HG03575 (cell line): ENCODE data around the gene SCPEP1.

Experiments
- ATAC-seq: cut with Tn5 transposase; IDR thresholded peaks from one replicate; pipeline ENCODE4 v1.9.1; 2021; ENCODE audit not compliant: unreplicated experiment, insufficient number of reproducible peaks, low FRiP score; ENCODE audit errors: extremely low read depth

The SCPEP1 gene

DNA sequence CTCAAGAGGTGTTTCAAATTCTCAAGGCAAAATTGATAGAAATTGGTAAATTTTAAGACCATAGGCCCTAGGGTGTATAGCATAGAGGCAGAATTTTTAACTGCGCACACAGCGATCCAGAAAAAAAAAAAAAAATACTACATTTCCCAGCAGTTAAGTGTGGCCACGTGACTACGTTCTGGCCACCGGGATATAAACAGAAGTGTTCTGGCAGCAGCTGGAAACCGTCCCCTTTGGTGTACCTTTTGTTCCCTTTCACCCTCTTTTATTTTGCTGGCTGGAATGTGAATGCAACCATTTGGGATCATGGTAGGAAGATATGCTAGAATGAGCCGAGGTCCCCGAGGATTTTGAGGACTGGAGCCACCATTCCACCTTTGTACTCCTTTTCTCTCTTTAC, 54.4 kb downstream of the SCPEP1 start:
- no peak for ATAC-seq

DNA sequence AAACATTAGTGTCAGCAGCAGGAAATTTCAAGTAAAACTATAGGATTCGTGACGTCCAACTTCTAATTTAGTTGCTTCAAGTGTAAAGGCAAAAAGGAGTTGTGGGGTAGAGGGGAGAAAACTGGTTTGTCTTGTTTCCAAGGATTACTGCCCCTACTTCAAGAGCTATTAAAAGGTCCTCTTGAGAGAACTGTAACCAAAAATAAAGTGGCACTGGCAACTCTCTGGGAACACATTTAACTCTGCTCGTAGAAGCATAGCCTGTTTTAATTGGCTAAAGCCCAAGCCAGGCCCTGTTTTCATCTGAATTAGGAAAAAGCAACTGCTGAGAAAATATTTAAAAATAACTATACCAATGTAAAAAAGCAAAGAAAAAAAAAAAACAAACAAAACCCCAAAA, 55.4 kb downstream of the SCPEP1 start:
- ATAC-seq: no peak

DNA sequence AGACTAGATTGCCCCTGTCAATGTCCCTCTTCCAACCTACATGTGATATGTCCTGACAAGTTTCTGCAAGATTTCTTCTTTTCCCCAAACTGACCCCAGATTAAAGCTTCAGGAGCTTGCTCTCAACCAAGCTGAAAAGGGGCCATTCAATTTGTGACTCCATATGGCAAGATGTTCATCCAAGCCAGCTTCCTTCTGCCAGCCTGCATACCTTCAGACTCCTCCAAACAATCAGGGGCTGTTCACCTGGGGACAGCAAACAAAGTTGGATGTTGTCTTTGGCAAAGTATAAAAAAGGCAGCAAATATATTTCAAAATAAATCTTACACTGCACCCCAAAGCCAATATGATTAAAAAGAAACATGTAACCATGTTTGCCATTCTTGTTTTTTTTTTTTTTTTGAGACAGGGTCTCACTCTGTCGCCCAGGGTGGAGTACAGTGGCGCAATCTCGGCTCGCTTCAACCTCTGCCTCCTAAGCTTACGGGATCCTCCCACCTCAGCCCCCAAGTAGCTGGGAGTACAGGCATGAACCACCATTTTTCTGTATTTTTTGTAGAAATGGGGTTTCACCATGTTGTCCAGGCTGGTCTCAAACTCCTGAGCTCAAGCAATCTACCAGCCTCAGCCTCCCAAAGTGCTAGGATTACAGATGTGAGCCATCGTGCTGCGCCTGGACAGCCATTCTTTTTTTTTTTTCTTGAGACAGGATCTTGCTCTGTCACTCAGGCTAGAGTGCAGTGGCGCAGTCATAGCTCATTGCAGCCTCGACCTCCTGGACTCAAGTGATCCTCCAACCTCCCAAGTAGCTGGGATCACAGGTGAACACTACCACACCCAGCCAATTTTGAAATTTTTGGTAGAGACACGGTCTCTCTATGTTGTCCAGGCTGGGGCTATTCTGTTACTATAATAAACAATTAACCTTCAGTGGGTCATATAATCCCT, 57.1 kb downstream of the SCPEP1 start:
- no peak for ATAC-seq

DNA sequence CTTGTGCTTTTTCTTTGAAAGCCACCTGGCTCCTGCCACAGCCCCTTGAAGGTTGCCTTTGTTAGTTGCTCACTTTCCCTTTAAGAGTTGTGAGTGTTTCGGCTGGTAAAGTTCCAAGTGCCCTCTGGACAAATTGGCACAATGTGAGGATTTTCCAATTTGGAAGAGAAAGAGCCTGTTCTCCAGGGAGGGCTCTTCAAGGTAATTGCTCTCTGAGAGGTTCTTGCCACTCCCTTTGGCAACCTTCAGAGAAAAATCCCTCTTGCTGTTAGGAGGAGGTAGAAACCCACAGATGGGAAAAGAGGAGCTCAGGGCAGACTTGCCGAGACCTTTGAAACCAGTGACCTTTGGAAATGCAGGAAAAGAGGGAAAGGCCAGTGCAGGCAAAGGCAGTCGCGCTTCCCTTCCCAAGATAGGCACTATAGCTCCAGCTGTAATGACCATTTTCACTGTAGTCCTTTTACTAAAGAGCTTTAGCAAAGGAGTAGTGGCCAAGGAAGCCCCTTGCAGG, 58.1 kb downstream of the SCPEP1 start:
- ATAC-seq: no peak

DNA sequence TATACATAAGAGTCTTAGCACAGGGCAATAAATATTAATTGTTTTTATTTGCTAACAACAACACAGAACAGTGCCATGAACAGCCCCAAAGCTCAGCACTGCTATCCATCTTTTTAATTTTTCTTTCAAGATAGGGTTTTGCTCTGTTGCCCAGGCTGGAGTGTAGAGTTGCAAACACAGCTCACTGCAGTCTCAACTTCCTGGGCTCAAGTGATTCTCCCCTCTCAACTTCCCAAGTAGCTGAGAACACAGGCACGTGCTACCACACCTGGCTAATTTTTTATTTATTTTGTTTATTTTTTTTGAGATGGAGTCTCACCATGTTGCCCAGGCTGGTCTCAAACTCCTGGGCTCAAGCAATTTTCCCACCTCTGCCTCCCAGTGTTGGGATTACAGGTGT, 59.5 kb downstream of the SCPEP1 start:
- no peak for ATAC-seq

DNA sequence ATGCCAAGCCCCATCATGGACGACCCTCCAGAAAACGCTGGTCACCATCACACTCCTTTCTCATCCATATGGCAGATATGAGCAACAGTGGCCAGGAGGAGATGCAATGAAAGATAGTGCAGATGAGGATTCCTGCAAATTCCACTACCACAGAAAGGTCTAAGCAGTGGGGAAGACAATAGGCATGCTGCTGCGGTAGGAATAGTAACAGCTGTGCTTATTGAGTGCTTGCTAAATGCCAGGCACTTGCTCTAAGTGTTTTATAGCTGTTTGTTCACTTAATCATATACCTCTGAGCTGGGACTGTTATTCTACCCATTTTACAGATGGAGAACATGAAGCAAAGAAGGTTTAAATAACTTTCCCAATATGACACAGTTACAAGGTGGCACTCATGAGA, 60.6 kb downstream of the SCPEP1 start:
- no peak for ATAC-seq

DNA sequence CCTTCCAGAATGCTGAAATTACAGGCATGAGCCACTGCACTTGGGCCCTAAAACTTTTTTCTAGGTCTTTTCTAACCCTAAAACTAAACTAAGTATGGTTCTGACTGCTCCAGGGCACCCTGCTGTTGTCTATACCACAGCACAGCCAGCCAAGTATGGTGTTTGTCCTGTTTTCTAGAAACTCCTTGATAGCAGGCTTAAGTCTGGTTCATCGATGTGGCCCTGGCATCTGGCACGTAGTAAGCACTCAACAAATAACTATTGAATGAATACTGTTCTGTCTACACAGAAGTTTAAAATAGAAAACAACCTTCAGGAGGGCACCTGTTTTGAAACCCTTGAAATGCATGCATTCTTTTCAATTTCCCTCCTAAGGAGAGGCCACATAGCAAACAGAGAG, 62.6 kb downstream of the SCPEP1 start:
- ATAC-seq: no peak

DNA sequence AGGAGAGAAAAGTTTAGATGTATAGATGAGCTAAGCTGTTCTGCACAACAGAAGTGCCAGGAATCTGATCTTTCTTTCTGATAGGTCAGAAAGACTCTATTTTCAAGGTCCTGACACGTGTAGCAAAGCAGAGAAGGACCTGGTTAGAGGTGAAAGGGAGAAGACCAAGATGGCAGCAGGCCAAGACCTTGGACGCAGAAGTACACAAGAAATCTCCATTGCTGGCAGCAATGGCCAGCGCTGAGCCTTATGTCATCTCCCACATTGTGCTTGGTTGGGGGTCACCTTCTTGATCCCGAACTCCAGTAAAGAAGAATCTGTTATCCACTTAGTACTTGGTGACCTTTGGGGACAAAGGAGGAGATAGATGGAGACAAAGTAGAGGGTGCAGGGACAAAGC, 65.3 kb downstream of the SCPEP1 start:
- ATAC-seq: no peak

DNA sequence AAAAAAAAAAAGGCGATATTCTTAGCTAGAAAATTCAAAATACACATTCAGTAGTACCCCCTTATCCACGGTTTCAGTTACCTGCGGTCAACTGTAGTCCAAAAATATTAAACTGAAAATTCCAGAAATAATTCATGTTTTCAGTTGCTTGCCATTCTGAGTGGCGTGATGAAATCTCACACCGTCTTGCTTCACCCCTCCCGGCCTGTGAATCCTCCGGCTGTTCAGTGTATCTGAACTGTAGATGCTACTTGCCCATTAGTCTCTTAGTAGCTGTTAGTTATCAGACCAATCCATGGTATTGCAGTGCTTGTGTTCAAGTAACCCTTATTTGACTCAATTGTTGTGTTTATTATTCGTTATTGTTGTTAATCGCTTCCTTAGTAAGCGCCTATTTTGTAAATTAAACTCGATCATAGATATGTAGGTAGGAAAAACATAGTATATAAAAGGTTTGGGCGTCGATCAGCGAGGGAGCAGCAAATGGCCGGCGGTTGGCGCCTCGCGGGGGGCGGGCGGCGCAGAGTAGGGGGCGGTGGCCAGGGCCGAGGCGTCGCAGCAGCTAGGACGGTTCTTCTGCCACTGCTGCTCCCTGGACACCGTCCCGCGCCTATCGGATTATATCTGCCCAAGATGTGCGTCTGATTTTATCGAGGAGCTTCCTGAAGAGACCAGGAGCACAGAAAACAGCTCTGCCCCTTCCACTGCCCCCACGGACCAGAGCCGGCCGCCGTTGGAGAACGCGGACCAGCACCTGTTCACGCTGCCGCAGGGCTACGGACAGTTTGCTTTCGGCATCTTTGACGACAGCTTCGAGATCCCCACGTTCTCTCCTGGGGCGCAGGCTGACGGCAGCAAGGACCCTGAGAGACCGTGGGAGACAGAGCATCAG, 67.3 kb downstream of the SCPEP1 start:
- ATAC-seq: no peak

DNA sequence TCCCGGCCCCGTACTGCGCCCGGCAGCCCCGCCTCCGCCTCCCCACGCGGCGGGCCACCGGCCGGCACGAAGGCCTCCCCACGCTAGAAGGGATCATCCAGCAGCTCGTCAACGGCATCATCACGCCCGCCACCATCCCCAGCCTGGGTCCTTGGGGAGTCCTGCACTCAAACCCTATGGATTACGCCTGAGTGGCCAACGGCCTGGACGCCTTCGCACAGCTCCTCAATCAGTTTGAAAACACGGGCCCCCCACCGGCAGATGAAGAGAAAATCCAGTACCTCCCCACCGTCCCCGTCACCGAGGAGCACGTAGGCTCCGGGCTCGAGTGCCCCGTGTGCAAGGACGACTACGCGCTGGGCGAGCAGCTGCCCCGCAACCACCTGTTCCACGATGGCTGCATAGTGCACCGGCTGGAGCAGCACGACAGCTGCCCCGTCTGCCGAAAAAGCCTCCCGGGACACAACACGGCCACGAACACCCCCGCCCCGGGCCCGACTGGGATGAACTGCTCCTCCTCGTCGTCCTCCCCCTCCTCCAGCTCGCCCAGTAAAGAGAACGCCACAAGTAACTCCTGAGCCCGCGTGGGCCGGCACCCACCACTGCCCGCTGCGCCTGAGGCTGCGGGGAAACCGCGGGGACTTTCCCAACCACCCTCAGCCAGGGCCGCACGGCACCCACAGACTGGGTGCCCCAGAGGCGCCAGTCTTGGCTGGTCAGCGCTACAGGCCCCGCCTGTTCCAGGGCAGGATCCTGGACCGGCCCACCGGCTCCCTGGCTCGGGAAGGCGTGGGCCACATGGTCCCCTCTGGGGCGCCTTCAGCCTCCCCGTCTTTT, 68.2 kb downstream of the SCPEP1 start:
- ATAC-seq: no peak

DNA sequence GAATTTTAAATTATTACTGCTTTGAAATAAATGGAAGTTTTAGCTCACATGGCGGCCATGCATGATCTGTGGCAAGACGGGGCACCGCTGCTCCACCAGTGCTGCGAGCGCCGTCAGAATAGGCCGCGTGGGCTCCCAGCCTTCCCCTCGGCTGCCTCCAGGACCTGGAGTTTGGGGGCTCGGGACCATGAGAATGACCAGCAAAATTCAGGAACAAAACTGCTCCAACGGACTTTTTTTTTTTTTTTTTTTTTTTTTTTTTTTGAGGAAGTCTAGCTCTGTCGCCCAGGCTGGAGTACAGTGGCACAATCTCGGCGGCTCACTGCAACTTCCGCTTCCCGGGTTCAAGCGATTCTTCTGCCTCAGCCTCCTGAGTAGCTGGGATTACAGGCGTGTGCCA, 68.8 kb downstream of the SCPEP1 start:
- no peak for ATAC-seq

DNA sequence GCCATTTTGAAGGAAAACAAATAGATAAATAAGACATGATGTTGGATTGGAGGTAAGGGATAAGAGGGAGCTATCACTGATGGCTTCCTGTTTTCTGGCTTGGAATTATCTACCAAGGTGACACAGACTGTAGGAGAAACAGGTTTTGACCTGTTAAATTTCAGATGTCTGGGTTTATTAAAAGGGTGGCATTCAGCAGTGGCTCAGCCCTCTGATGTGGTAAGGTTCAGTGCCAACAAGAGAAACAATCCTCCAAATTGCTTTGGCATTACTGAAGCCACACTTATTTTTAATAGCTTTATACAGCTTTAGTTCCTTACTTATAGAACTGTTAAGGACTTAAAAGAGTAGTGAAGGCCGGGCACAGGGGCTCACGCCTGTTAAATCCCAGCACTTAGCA, 70.2 kb downstream of the SCPEP1 start:
- no peak for ATAC-seq

DNA sequence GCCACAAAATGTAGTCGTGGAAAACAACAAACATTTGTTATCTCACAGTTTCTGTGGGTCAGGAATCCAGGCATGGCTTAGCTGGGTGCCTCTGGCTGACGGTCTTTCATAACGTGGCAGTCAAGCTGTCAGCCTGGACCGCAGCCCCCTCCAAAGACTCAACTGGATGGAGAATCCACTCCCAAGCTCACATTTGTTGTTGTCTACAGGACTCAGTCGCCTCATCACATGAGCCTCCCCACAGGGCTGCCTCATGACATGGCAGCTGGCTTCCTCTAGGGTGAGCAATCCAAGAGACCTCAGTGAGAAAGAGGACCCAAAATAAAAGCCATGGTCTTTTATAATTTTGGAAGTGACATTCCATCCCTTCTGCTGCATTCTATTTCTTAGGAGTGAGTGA, 72.4 kb downstream of the SCPEP1 start:
- no peak for ATAC-seq

DNA sequence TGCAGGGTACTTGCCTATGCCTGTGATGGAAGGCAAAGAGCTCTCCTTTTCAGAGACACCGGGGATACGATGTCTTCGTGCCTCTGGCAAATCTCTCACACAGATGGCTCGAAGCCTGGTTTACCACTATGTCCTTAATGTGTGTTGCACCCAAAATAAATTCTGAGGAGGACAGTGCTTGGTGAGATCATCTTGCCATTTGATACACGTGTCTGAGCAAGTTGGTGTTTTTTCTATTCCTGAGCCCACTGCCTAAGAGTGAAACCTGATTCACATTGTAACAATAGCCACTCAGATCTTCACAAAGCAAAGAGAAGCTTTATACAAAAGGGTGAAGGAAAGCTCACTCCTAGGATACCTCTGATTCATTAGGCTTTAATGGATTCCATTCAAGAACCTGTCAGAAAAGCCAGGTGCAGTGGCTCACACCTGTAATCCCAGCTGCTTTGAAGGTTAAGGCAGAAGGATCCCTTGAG, 74.0 kb downstream of the SCPEP1 start:
- ATAC-seq: no peak
